GM19351 (cell line): Measurements from ENCODE around the gene ALDH4A1.
"Not testable (repeated sequence)": the region's sequence is repeated elsewhere in the genome, so short reads cannot be mapped to it uniquely, and the experiment has no call there.

Source experiments
- ATAC-seq: cut with Tn5 transposase; IDR thresholded peaks from one replicate; pipeline ENCODE4 v1.9.1; 2021; ENCODE audit warnings: mild to moderate bottlenecking, moderate library complexity; ENCODE audit not compliant: unreplicated experiment

The ALDH4A1 gene

DNA sequence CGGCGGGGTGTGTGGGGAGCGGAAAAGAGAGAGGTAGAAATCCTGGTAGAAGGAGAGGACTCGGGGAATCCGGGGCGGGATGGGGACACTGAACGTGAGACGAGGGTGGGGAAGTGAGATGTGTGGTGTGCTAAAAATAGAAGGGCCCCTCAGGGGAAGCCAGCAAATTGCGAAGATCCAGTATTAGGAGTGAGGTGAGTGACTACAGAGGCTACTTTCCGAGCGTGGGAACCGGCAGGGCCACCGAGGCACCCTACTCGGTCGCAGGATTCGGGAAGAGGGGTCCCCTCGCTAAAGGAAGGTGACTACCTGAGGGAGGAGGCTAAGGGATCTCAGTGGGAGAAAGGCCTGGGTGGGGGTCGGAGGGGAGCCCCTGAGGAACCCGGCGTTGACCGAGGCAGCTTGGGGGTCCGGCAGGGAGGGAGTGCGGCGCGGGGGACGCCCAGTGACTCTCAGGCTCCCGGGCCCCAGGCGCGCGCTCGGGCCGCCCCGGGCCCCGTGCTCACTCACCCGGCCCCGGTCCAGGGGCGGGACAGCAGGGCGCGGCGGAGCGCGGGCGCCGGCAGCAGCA lies 318 bp downstream of the ALDH4A1 start:
- ATAC-seq: no peak

- ATAC-seq: no peak
Measured at GRCh38 chr1:18901147-18901951, 1.0 kb downstream of the ALDH4A1 start.

DNA sequence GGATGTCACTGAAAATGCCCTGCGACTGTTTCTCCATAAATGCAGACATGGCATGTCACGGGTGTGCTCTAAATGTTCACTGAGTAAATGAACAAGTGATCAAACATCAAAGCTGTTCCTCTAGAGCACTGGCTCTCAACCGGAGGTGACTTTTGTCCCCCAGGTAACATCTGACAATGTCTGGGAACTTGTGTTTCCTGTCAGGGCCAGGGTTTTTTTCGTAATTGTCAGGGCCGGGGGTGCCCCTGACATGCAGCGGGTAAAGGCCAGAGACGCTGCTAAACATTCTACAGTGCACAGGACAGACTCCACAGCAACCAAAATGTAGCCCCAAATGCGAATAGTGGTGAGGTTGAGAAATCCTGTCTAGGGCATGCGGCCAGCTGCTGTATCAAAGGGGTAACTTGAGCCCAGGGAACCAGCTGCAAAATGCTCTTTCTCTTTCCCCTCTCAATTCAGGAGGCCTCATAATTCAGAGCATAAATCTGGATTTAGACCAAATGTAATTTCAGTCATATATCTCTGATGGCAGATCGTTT lies 2.0 kb downstream of the ALDH4A1 start:
- no peak for ATAC-seq

DNA sequence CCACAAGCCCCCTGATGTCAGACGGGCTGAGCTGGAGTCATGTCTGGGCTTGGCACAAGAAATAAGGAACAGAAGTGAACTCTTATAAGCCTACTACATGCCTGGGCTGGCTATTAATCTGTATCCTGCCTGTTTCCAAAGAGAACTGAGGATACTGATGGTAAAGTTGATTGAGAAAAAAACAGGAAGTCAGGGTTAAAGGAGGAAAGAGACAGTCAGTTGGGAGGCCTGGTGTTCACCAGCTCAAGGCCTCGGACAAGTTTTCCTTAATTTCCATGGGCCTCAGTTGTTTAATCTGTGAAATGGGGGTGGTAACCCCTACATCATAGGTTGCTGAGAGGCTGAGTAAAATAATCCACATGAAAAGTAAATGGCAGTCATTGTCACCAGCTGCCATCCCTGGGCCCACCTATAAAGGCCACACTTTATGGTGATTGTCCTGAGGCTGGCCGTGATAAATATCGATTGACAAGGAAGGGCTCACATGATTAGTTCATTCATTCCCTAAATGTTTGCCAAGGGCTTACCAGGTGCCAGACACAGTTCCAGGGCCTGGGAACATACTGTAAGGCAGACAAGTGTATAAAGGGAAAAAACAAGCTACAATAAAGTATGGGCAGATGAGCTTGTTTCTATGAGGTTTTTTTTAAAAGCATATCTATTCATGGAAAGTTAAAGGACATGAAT lies 2.8 kb downstream of the ALDH4A1 start:
- no peak for ATAC-seq

GRCh38 chr1:18898567-18898966 lies 3.8 kb downstream of the ALDH4A1 start:
- ATAC-seq: no peak

DNA sequence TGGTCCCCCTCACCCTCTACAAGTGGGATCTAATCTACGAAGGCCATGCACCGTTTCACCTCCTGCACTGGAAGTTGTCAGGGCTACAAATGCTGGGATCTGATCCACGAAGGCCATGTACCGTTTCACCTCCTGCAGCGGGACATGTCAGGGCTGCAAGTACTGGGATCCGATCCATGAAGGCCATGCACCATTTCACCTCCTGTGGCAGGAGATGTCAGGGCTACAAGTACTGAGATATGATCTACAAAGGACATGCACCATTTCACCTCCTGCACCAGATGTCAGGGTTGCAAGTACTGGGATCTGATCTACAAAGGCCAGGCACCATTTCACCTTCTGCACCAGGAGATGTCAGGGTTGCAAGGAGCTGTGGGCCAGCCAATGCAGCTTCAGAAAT lies 7.0 kb downstream of the ALDH4A1 start:
- ATAC-seq: no peak

- ATAC-seq: no peak
Measured at GRCh38 chr1:18893120-18893519, 9.2 kb downstream of the ALDH4A1 start.

DNA sequence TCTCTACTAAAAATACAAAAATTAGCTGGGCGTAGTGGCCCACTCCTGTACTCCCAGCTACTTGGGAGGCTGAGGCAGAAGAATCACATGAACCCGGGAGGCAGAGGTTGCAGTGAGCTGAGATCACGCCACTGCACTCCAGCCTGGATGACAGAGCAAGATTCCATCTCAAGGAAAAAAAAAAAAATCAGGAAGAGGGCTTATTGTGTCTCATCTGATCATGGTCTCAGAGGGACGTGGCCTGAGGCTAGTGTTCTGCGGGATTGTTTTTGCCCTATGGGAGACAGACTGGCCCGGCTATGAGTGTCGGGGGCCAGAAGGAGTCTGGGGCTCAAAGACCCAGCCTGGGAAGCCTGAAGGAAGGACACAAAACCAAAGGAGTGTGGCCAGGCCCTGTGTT lies 10.5 kb downstream of the ALDH4A1 start:
- ATAC-seq: not testable (repeated sequence)

- ATAC-seq: no peak
Measured at GRCh38 chr1:18891426-18891780, 11.0 kb downstream of the ALDH4A1 start.

DNA sequence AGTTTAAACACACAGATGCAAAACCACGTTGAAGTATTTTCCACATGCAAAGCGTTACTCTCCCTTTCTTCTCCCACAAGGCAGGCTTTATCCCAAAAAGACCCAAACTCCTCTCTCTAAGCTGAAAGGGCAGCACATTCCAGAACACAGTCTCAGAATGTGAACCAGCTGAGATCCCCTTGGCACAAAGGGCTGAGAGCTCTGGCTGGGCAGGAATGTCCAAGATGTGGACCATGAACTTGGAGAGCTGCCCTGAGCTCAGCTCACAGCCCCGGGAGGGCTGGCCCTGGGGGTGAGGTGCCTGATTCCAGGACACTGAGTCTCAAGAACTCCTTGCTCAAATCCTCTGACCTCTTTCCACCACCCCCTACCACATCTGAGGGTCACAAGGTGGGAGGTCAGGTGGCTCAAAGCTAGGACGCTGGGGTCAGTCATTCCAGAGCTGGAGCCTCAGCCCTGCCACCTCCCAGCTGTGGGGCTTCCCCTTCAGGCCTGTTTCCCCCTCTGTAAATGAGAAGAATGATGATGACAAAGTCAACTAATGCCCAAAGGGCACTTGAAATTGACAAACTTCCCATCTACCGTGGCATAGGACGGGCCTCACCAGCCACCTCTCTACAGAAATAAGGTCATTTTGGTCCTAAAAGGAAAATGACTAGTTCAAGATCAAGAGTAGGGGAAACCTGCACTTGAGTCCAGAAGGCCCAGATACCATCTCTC lies 11.5 kb downstream of the ALDH4A1 start:
- no peak for ATAC-seq

DNA sequence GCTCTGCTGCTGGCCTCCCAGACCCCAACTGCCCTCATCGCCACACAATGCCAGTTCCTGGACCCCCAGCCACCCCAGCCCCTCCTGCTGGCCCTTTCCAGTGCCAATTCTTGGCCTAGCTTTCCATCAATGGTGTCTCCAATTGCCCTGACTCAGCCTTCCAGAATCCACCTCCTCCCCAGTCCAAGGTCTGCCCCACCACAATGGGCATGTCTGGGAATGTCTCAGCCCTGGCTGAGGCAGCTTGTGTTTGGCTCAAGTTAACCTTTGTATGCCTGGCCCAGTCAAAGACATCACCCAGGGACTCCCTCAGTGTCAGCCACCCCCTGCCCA lies 16.4 kb downstream of the ALDH4A1 start:
- no peak for ATAC-seq

DNA sequence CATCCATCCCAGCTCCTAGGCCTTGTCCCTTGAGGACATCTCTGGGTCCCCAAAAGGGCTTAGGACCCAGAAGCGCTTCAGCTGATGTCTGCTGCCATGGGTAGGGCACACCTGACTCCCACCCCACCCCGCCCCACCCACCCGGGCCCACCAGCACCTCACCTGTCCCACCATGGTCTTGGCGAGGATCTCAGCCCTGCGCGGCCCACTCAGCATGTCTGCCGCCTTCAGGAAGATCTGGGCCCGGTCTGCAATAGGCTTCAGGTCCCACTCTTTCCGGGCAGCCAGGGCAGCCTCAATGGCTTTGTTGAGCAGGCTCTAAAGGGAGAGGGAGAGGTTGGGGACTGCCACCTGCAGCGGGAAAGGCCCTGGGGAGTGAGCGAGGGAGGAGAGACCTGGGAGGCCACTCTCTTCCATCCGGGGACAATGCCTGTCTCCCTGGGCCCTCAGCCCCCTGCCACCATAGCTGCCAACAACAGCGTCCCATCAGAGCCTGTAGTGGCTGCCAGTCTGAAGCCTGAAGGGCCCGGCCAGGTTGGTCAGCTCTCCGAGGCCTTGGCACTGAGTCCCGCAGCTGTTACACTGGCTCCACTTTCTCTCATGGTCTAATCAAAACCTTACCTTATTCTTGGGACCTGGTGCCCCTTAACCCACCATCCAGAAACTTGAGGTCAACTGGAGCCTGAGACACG lies 16.9 kb downstream of the ALDH4A1 start:
- ATAC-seq: no peak

DNA sequence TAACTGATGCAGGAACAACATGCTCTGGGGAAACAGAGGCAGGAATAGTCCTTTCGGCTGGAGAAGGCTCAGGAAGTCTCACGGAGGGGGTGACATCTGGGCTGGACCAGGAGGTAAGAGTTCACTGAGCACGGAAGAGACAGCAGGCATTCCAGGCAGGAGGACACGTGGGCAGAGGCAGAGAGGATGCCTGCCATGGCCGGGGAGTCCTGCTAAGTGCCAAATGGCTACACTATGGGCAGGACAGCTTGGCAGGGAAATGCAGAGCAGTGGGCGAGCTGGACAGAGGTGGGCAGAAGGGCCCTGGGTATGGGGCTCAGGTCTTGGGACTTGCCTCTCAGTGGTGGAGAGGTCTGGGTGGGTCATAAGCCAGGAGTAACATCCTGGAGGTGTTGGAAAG lies 17.6 kb downstream of the ALDH4A1 start:
- ATAC-seq: no peak

DNA sequence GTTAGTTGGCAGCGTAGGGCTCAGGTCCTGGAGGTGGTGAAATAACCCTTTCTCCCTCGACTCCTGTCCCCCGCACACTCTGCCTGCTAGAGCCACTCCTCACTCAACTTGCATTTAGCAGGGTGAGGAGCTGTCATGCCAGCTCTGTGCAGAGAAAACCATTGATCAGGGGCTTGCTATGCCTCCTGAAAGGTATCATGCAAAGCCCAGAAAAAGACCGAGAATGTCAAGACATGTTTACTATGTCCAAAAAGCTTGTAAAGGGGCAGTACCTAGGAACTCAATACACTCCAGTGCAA lies 18.0 kb downstream of the ALDH4A1 start:
- ATAC-seq: no peak

DNA sequence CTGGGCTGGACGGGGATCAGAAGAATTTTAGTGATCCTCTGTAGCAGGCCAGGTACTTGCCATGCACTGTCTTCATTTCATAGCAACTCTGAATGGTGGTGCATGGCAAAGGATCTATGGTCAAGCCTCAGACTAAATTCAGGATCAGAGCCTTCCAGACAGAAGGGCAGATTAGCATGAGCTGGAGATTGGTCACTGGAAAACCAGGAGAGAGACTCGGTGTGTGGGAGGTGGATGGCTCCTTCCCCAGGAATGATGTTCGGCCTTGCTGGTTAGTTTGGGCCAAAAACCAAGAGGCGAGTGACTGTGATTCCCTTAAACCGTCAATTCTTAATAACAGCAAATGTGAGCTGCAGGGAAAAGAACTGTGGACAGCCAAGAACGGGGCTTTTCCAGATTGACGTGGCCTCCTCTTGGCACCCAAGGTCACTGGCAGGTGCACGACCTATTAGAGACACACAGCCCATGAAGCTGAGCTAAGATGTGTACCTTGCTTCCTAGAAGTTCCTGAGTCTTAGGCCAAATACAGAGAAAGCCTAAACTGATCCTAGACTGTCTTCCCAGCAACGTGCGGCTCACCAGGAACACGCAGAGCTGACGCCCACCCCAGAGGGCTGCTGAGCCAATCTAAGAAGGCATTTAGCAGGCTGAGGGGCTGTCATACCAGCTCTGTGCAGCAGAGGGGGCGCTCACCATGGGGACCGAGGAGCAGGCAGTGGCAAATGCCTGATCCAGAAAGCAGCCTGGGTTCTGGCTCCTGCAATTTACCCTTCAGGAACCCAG lies 18.5 kb downstream of the ALDH4A1 start:
- ATAC-seq: no peak

- no peak for ATAC-seq
Measured at GRCh38 chr1:18883079-18883478, 19.3 kb downstream of the ALDH4A1 start.

- no peak for ATAC-seq
Measured at GRCh38 chr1:18882486-18882885, 19.9 kb downstream of the ALDH4A1 start.

- ATAC-seq: no peak
Measured at GRCh38 chr1:18881642-18882431, 20.5 kb downstream of the ALDH4A1 start.

GRCh38 chr1:18881164-18881563 lies 21.2 kb downstream of the ALDH4A1 start:
- ATAC-seq: no peak

GRCh38 chr1:18880585-18880984 lies 21.8 kb downstream of the ALDH4A1 start:
- ATAC-seq: no peak
